HEK293T (cell line): ENCODE results near the gene LMX1B.

ENCODE experiments used
- FOXM1 ChIP-seq: fragments of 450-650 bp; IDR thresholded peaks from 2 replicates; pipeline ENCODE4 v1.6.1; 2017; ENCODE audit warnings: mild to moderate bottlenecking, borderline replicate concordance
- LEF1 ChIP-seq: fragments of 450-650 bp; IDR thresholded peaks from 2 replicates; pipeline ENCODE4 v1.6.1; 2017; ENCODE audit warnings: mild to moderate bottlenecking, borderline replicate concordance
- PKNOX1 ChIP-seq: fragments of 450-650 bp; IDR thresholded peaks from 2 replicates; pipeline ENCODE4 v1.6.1; 2016
- SP1 ChIP-seq: fragments of 450-650 bp; IDR thresholded peaks from 2 replicates; pipeline ENCODE4 v1.6.1; 2017
- SUZ12 ChIP-seq: fragments of 450-650 bp; IDR thresholded peaks from 2 replicates; pipeline ENCODE4 v1.6.1; 2016; ENCODE audit warnings: mild to moderate bottlenecking
- ZNF384 ChIP-seq: fragments of 450-650 bp; IDR thresholded peaks from 2 replicates; pipeline ENCODE4 v1.6.1; 2016

- TF ChIP-seq LEF1 (no peak), FOXM1 (no peak), SP1 (no peak), SUZ12 (no peak), PKNOX1 (no peak), ZNF384 (no peak)
Measured at GRCh38 chr9:126658201-126658825, 44.6 kb downstream of the LMX1B start.
